MM.1S (cell line): ENCODE data around the gene RPL3.
"Not testable (repeated sequence)": the region's sequence is repeated elsewhere in the genome, so short reads cannot be mapped to it uniquely, and the experiment has no call there.

Experiments used
- DNase-seq: peaks from one replicate; pipeline ENCODE4 v3.0.0-alpha.2; 2015
- H2AFZ ChIP-seq: fragments of 300-600 bp; sonication (generic); 2 replicates; pipeline ENCODE4 v1.6.0; 2016; ENCODE audit warnings: antibody characterized with exemption, low read length
- H3F3A ChIP-seq: fragments of 300-600 bp; sonication (generic); 2 replicates; pipeline ENCODE4 v1.6.1; 2016; ENCODE audit warnings: mild to moderate bottlenecking, antibody characterized with exemption, low read length, moderate library complexity, mixed read lengths; ENCODE audit not compliant: insufficient read depth
- H3K27ac ChIP-seq: fragments of 300-600 bp; sonication (generic); 2 replicates; pipeline ENCODE4 v1.5.1; 2016; ENCODE audit warnings: mild to moderate bottlenecking, low read length
- H3K27me3 ChIP-seq: fragments of 300-600 bp; sonication (generic); replicated peaks from 2 replicates; pipeline ENCODE4 v1.6.0; 2016; ENCODE audit warnings: low read length; ENCODE audit not compliant: insufficient read depth
- H3K36me3 ChIP-seq: fragments of 300-600 bp; sonication (generic); replicated peaks from 2 replicates; pipeline ENCODE4 v1.6.1; 2016; ENCODE audit warnings: mild to moderate bottlenecking, low read length, mixed read lengths; ENCODE audit not compliant: insufficient read depth
- H3K4me1 ChIP-seq: fragments of 300-600 bp; sonication (generic); 2 replicates; pipeline ENCODE4 v1.6.1; 2016; ENCODE audit warnings: low read length, mixed read lengths
- H3K4me2 ChIP-seq: fragments of 300-600 bp; sonication (generic); 2 replicates; pipeline ENCODE4 v1.6.0; 2016; ENCODE audit warnings: low read depth, low read length
- H3K4me3 ChIP-seq: fragments of 300-600 bp; sonication (generic); 2 replicates; pipeline ENCODE4 v1.5.1; 2016; ENCODE audit warnings: low read length, mixed read lengths
- H3K79me2 ChIP-seq: fragments of 300-600 bp; sonication (generic); 2 replicates; pipeline ENCODE4 v1.6.1; 2016; ENCODE audit warnings: mixed run types, low read length, mixed read lengths
- H3K9ac ChIP-seq: fragments of 300-600 bp; sonication (generic); 2 replicates; pipeline ENCODE4 v1.6.1; 2016; ENCODE audit warnings: low read length, mixed read lengths
- H3K9me2 ChIP-seq: fragments of 300-600 bp; sonication (generic); replicated peaks from 2 replicates; pipeline ENCODE4 v1.6.1; 2016; ENCODE audit warnings: mild to moderate bottlenecking, low read length, mixed read lengths; ENCODE audit not compliant: insufficient read depth
- H3K9me3 ChIP-seq: fragments of 300-600 bp; sonication (generic); replicated peaks from 2 replicates; pipeline ENCODE4 v1.6.1; 2016; ENCODE audit warnings: mild to moderate bottlenecking, low read length, mixed read lengths; ENCODE audit not compliant: insufficient read depth
- H4K20me1 ChIP-seq: fragments of 300-600 bp; sonication (generic); 2 replicates; pipeline ENCODE4 v1.6.1; 2016; ENCODE audit warnings: mild to moderate bottlenecking, low read length, moderate library complexity, mixed read lengths; ENCODE audit not compliant: insufficient read depth
- CTCF ChIP-seq: fragments of 300-600 bp; sonication (generic); IDR thresholded peaks from 2 replicates; pipeline ENCODE4 v1.5.1; 2016; ENCODE audit warnings: antibody characterized with exemption, low read length, mixed read lengths
- EZH2 ChIP-seq: fragments of 300-600 bp; sonication (generic); optimal IDR thresholded peaks from 2 replicates; pipeline ENCODE3; 2017; ENCODE audit warnings: low read depth, mild to moderate bottlenecking, antibody characterized with exemption, low read length, mixed read lengths
- EZH2phosphoT487 ChIP-seq: fragments of 300-600 bp; sonication (generic); IDR thresholded peaks from 2 replicates; pipeline ENCODE4 v1.6.1; 2018; ENCODE audit warnings: antibody characterized with exemption, low read length

Gene RPL3

GRCh38 chr22:39336411-39336810 is 17.0 kb upstream of the RPL3 start:
- no peaks in the 10 kb centered on the region for H3K27me3 ChIP-seq
- no peaks in the 10 kb centered on the region for H3K9me3 ChIP-seq
- no peak overlapping the region for H3K4me3 ChIP-seq
- TF ChIP-seq EZH2phosphoT487 (no peak), CTCF (no peak)
- no peaks in the 10 kb centered on the region for H3K4me1 ChIP-seq
- DNase-seq = no peak
- no peaks in the 10 kb centered on the region for H3K36me3 ChIP-seq
- no peaks in the 10 kb centered on the region for H3F3A ChIP-seq
- H3K27ac ChIP-seq = no peak overlapping the region
- H3K9ac ChIP-seq = no peak overlapping the region
- no peaks in the 10 kb centered on the region for H4K20me1 ChIP-seq
- H3K4me2 ChIP-seq = no peak overlapping the region
- H3K9me2 ChIP-seq = no peaks in the 10 kb centered on the region
- H3K79me2 ChIP-seq = no peaks in the 10 kb centered on the region
- H2AFZ ChIP-seq = no peak overlapping the region

GRCh38 chr22:39332441-39333064 is 13.1 kb upstream of the RPL3 start:
- no peaks in the 10 kb centered on the region for H4K20me1 ChIP-seq
- H3K9me3 ChIP-seq = no peaks in the 10 kb centered on the region
- H3K27me3 ChIP-seq = no peaks in the 10 kb centered on the region
- H3K36me3 ChIP-seq = no peaks in the 10 kb centered on the region
- H3K9ac ChIP-seq = no peak overlapping the region
- no peak overlapping the region for H3K27ac ChIP-seq
- no peaks in the 10 kb centered on the region for H3K4me1 ChIP-seq
- no peaks in the 10 kb centered on the region for H3K79me2 ChIP-seq
- no peak for DNase-seq
- H3K4me2 ChIP-seq = no peak overlapping the region
- H3F3A ChIP-seq = no peaks in the 10 kb centered on the region
- H3K4me3 ChIP-seq = no peak overlapping the region
- H2AFZ ChIP-seq = no peak overlapping the region
- H3K9me2 ChIP-seq = no peaks in the 10 kb centered on the region
- TF ChIP-seq EZH2phosphoT487 = no peak
- no peak for TF ChIP-seq CTCF
- no peak for TF ChIP-seq EZH2

GRCh38 chr22:39330553-39330952 is 11.1 kb upstream of the RPL3 start:
- not testable (repeated sequence) for H4K20me1 ChIP-seq, H3K9ac ChIP-seq, H3K4me2 ChIP-seq, H3K9me2 ChIP-seq, DNase-seq, H3K4me3 ChIP-seq, H3K27me3 ChIP-seq, H3K36me3 ChIP-seq, H3K27ac ChIP-seq, H2AFZ ChIP-seq, H3F3A ChIP-seq, H3K79me2 ChIP-seq, H3K4me1 ChIP-seq, H3K9me3 ChIP-seq

- Histone ChIP-seq H3F3A (no peaks in the 10 kb centered on the region), H3K9me3 (no peaks in the 10 kb centered on the region), H3K27ac (no peak overlapping the region), H3K4me3 (no peak overlapping the region), H2AFZ (no peak overlapping the region), H3K9ac (no peak overlapping the region), H3K4me2 (no peak overlapping the region), H4K20me1 (no peaks in the 10 kb centered on the region), H3K9me2 (no peaks in the 10 kb centered on the region), H3K36me3 (no peaks in the 10 kb centered on the region), H3K27me3 (no peaks in the 10 kb centered on the region), H3K79me2 (no peaks in the 10 kb centered on the region), H3K4me1 (no peaks in the 10 kb centered on the region)
- no peak for DNase-seq
- TF ChIP-seq EZH2phosphoT487 (no peak), EZH2 (no peak), CTCF (no peak)
These were observed 8.8 kb upstream of the RPL3 start for GRCh38 chr22:39327995-39328754.
